H1 (cell line): Measurements from ENCODE around the gene CDON. TPM values are rescaled to one million over a fixed set of nuclear protein-coding genes. Genes with fewer than 3 reads are reported as not detected.

Experiments
- CREB1 ChIP-seq: IDR thresholded peaks from 2 replicates; pipeline ENCODE4 v1.6.1; 2012; ENCODE audit warnings: inconsistent platforms
- GABPA ChIP-seq: IDR thresholded peaks from 2 replicates; pipeline ENCODE4 v1.6.1; 2011; ENCODE audit warnings: mild to moderate bottlenecking, low read length, moderate library complexity, borderline replicate concordance; ENCODE audit not compliant: insufficient read depth
- JUN ChIP-seq: IDR thresholded peaks from 2 replicates; pipeline ENCODE4 v1.6.1; 2011; ENCODE audit warnings: low read depth, mild to moderate bottlenecking, improper control_type of control experiment, low read length
- JUND ChIP-seq: IDR thresholded peaks from 2 replicates; pipeline ENCODE4 v1.6.1; 2011; ENCODE audit warnings: mild to moderate bottlenecking, improper control_type of control experiment, low read length
- polyA plus RNA-seq, 7 experiments: library from polyadenylated mRNA; depleted of rRNA in 3 of 7; stranded (reverse) in 5 of 7; unstranded in 2 of 7; fragments of >200 nt in 5 of 7; fragments of 200-250 nt in 2 of 7; gene quantifications; 1 replicate in 5 of 7; 2 replicates in 1 of 7; 4 replicates in 1 of 7; pipeline versions ENCODE4 v1.2.1 to v1.2.3, GENCODE V29; 2011 to 2013; ENCODE audit warnings: missing spikeins in 2 of 7, mixed read lengths in 2 of 7
- total RNA-seq: library from RNA; stranded (reverse); fragmentation: NEBNext Ultra II Directional; extraction: Animal tissue kit (Norgen Biotek cat#: 25700); gene quantifications from 2 replicates; pipeline ENCODE4 v1.2.1, GENCODE V29; 2021

The CDON gene
- total and polyA plus RNA-seq, 2 of the 8 experiments (the other 6 are each of a cell fraction or from before 2014, with no cell fraction given) = 11.0 to 32.5 TPM

DNA sequence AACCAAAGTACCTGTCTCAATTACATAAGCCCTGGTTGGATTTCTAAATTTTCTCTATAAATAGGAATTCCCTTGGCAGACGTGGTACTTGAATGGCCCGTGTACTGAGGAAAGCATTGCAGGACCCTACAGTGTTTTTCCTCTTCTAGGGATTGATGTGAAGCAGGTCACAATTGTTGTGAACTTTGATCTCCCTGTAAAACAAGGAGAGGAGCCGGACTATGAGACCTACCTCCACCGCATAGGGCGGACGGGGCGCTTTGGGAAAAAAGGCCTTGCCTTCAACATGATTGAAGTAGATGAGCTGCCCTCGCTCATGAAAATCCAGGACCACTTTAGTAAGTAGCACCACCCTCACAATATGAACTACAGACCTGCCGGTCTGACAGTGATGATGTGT is 141.6 kb downstream of the CDON start (continued):
- TF ChIP-seq GABPA = no peak
- TF ChIP-seq JUN = no peak
- TF ChIP-seq CREB1 = no peak
- TF ChIP-seq JUND = no peak
- TF ChIP-seq, all 59 proteins: peak for 0
